B cell (primary cell): ENCODE results near the gene EVL. TPM values are rescaled to one million over a fixed set of nuclear protein-coding genes. Genes with fewer than 3 reads are reported as not detected.

ENCODE experiments used
- ATAC-seq: fragments of 200-7000 bp; cut with Tn5 transposase; one replicate; pipeline ENCODE4 v1.10.0; 2021; ENCODE audit warnings: low read depth, mild to moderate bottlenecking, moderate number of reproducible peaks, moderate library complexity
- CTCF ChIA-PET: fragments of 350-600 bp; sonication (Branson Sonifier 250); formaldehyde crosslinking; loops from one replicate; lab custom pipeline; 2021; ENCODE audit warnings: antibody characterized with exemption, inconsistent platforms; lab: Charles Lee
- POLR2A ChIA-PET: fragments of 350-600 bp; sonication (Branson Sonifier 250); formaldehyde crosslinking; loops from one replicate; lab custom pipeline; 2021; ENCODE audit warnings: antibody characterized with exemption; lab: Charles Lee
- DNase-seq: peaks from one replicate; pipeline ENCODE4 v3.0.0; 2013
- H2AFZ ChIP-seq: 2 replicates; pipeline ENCODE4 v1.6.1; 2012; ENCODE audit warnings: mild to moderate bottlenecking, low read depth, low read length; ENCODE audit not compliant: insufficient read depth, poor library complexity, severe bottlenecking
- H3K27ac ChIP-seq, 2 donors: 1 replicate in 1 of 2; 2 replicates in 1 of 2; pipeline ENCODE4 v1.5.1; 2012 to 2013; ENCODE audit warnings: low read length in 2 of 2, mild to moderate bottlenecking in 2 of 2, moderate library complexity in 1 of 2
- H3K27me3 ChIP-seq, 4 experiments: fragments of 200-600 bp in 1 of 4; sonication (generic) in 1 of 4; replicated peaks in 1 of 4; 1 replicate in 2 of 4; 2 replicates in 2 of 4; pipeline versions ENCODE4 v1.6.1 to v1.7.0; 2013 to 2016; ENCODE audit warnings: low read length in 3 of 4, mild to moderate bottlenecking in 2 of 4, mixed read lengths in 1 of 4, moderate library complexity in 1 of 4; ENCODE audit not compliant: insufficient read depth in 4 of 4, control insufficient read depth in 3 of 4; ENCODE audit errors: control extremely low read depth in 1 of 4
- H3K36me3 ChIP-seq, 2 experiments: replicated peaks in 1 of 2; 1 replicate in 1 of 2; 2 replicates in 1 of 2; pipeline versions ENCODE4 v1.6.1 to v1.7.1; 2013; ENCODE audit warnings: low read length in 1 of 2; ENCODE audit not compliant: insufficient read depth in 2 of 2, control insufficient read depth in 1 of 2; ENCODE audit errors: control extremely low read depth in 1 of 2, extremely low read depth in 1 of 2
- H3K4me1 ChIP-seq, 2 donors: fragments of 200-600 bp in 1 of 2; sonication (generic) in 1 of 2; 1 replicate in 1 of 2; 2 replicates in 1 of 2; pipeline versions ENCODE4 v1.5.1 to v1.6.1; 2013 to 2017; ENCODE audit warnings: low read length in 2 of 2; ENCODE audit not compliant: control insufficient read depth in 2 of 2, insufficient read depth in 2 of 2
- H3K4me2 ChIP-seq: replicated peaks from 2 replicates; pipeline ENCODE3; 2012; ENCODE audit warnings: mild to moderate bottlenecking, low read depth, low read length; ENCODE audit not compliant: poor library complexity, severe bottlenecking
- H3K4me3 ChIP-seq, 5 experiments: fragments of 200-600 bp in 1 of 5; sonication (generic) in 1 of 5; 1 replicate in 3 of 5; 2 replicates in 2 of 5; pipeline versions ENCODE4 v1.5.1 to v1.7.0; 2011 to 2016; ENCODE audit warnings: low read length in 4 of 5, mild to moderate bottlenecking in 4 of 5, low read depth in 2 of 5, control low read depth in 1 of 5, moderate library complexity in 1 of 5; ENCODE audit not compliant: insufficient read depth in 1 of 5; ENCODE audit errors: control extremely low read depth in 1 of 5, extremely low read depth in 1 of 5
- H3K79me2 ChIP-seq: fragments of 200-600 bp; sonication (generic); one replicate; pipeline ENCODE4 v1.6.0; 2016; ENCODE audit warnings: low read length; ENCODE audit not compliant: control insufficient read depth, insufficient read depth
- H3K9ac ChIP-seq: fragments of 200-600 bp; sonication (generic); 2 replicates; pipeline ENCODE4 v1.6.1; 2017; ENCODE audit warnings: mild to moderate bottlenecking, low read length, moderate library complexity
- H3K9me3 ChIP-seq, 3 donors: one replicate each; pipeline versions ENCODE4 v1.6.1 to v1.7.1; 2013; ENCODE audit warnings: low read length in 2 of 3; ENCODE audit not compliant: control insufficient read depth in 2 of 3, insufficient read depth in 1 of 3; ENCODE audit errors: control extremely low read depth in 1 of 3
- H4K20me1 ChIP-seq: 2 replicates; pipeline ENCODE4 v1.6.0; 2012; ENCODE audit warnings: mild to moderate bottlenecking, low read length; ENCODE audit not compliant: insufficient read depth, control insufficient read depth, poor library complexity, severe bottlenecking
- H3K27ac Mint-ChIP-seq: one replicate; pipeline ENCODE4 v1.8.0; 2021; ENCODE audit warnings: mixed read lengths
- H3K27me3 Mint-ChIP-seq: one replicate; pipeline ENCODE4 v1.8.0; 2021; ENCODE audit warnings: mixed read lengths
- H3K4me1 Mint-ChIP-seq: one replicate; pipeline ENCODE4 v1.8.0; 2021; ENCODE audit warnings: mixed read lengths
- H3K4me3 Mint-ChIP-seq: one replicate; pipeline ENCODE4 v1.8.0; 2021; ENCODE audit warnings: mixed read lengths
- H3K9me3 Mint-ChIP-seq: one replicate; pipeline ENCODE4 v1.8.0; 2022; ENCODE audit warnings: mixed read lengths; ENCODE audit not compliant: insufficient read depth
- CTCF ChIP-seq: fragments of 200-600 bp; IDR thresholded peaks from one replicate; pipeline ENCODE4 v1.8.0; 2022; ENCODE audit warnings: antibody characterized with exemption, mild to moderate bottlenecking
- EZH2 ChIP-seq: IDR thresholded peaks from 2 replicates; pipeline ENCODE4 v1.6.1; 2012; ENCODE audit warnings: borderline replicate concordance, low read depth, mild to moderate bottlenecking, moderate library complexity, low read length; ENCODE audit not compliant: insufficient read depth, poor library complexity, severe bottlenecking
- WGBS: methylation state at CpG from one replicate; pipeline ENCODE4 v1.1.5; 2013; ENCODE audit warnings: missing lambda C conversion rate; ENCODE audit not compliant: insufficient coverage; 5-methylcytosine and 5-hydroxymethylcytosine counted together
- intact Hi-C: fragments of 100-400 bp; cut with micrococcal nuclease; formaldehyde crosslinking; loops from one replicate; pipeline ENCODE4 v1.10.0; 2022
- polyA plus RNA-seq: library from polyadenylated mRNA; depleted of rRNA; stranded (reverse); fragments of >200 nt; gene quantifications from 2 replicates; pipeline ENCODE4 v1.2.3, GENCODE V29; 2012
- total RNA-seq, 2 donors: library from RNA; stranded (reverse); fragments of 120-200 nt in 1 of 2; gene quantifications; 1 replicate in 1 of 2; 2 replicates in 1 of 2; pipeline versions ENCODE4 v1.2.3 to v1.2.4, GENCODE V29; 2013 to 2022

The EVL gene
- total and polyA plus RNA-seq, 2 donors (not counting 1 experiment from before 2014, with no cell fraction given), result 486 to 892 TPM

GRCh38 chr14:100191584-100192249 lies 126.5 kb downstream of the EVL start:
- TF ChIP-seq CTCF, result no peak
- no peak for TF ChIP-seq EZH2
- ChIA-PET POLR2A (interaction anchor here (0.9 to 1.4 kb wide), 2 partner anchors 34 to 127 kb away, joined by 3 read pairs; partner anchors contain the start of gene EVL), CTCF (interaction anchor here (1.0 to 4.3 kb wide), 24 partner anchors 13 to 220 kb away, joined by 3 to 85 read pairs (median 7); partner anchors contain the start of genes DEGS2 and EVL)
- peak overlapping the region in 1 of 2 donors; percentile 88 for H3K27ac ChIP-seq
- H3K4me3 ChIP-seq, result no peak overlapping the region
- H3K79me2 ChIP-seq, result peaks cover 4% of the 10 kb centered on the region
- peak overlapping the region; percentile 98 for H2AFZ ChIP-seq
- H3K4me3 Mint-ChIP-seq, result no peak overlapping the region
- intact Hi-C loops, result loop anchor here (1.0 to 2.0 kb wide), 4 partner anchors 25 to 127 kb away; partner anchors contain the start of genes DEGS2 and EVL
- WGBS, result 93% methylated on average over 10 of the region's 14 CpGs
- H3K27me3 Mint-ChIP-seq, result no peaks in the 10 kb centered on the region
- H3K9me3 Mint-ChIP-seq, result no peaks in the 10 kb centered on the region
- no peaks in the 10 kb centered on the region for H3K36me3 ChIP-seq
- no peak for ATAC-seq
- no peak overlapping the region for H3K27ac Mint-ChIP-seq
- H3K27me3 ChIP-seq, result no peaks in the 10 kb centered on the region
- peaks cover 10 to 14% of the 10 kb centered on the region in 2 donors for H3K4me1 ChIP-seq
- H4K20me1 ChIP-seq, result no peaks in the 10 kb centered on the region
- DNase-seq, result no peak
- peaks cover 0 to 3% (median 0%) of the 10 kb centered on the region in 3 donors for H3K9me3 ChIP-seq
- H3K4me2 ChIP-seq, result peak overlapping the region; percentile 88
- peaks cover 9% of the 10 kb centered on the region for H3K4me1 Mint-ChIP-seq
- no peak overlapping the region for H3K9ac ChIP-seq

GRCh38 chr14:100192250-100192671 lies 127.0 kb downstream of the EVL start:
- H3K27ac Mint-ChIP-seq, result peak overlapping the region; percentile 96

More at GRCh38 chr14:100192250-100192671, 127.0 kb downstream of the EVL start:
- TF ChIP-seq CTCF (no peak), EZH2 (no peak)
- no peak for DNase-seq
- Mint-ChIP-seq H3K27me3 (no peaks in the 10 kb centered on the region), H3K9me3 (no peaks in the 10 kb centered on the region), H3K4me3 (peak overlapping the region; percentile 76), H3K4me1 (peaks cover 9% of the 10 kb centered on the region)
- Histone ChIP-seq H3K27me3 (no peaks in the 10 kb centered on the region), H3K9ac (peak overlapping the region; percentile 69), H3K9me3 (peaks cover 0 to 3% (median 0%) of the 10 kb centered on the region in 3 donors), H3K79me2 (peaks cover 4% of the 10 kb centered on the region), H3K36me3 (no peaks in the 10 kb centered on the region), H3K4me1 (peaks cover 10 to 14% of the 10 kb centered on the region in 2 donors), H3K27ac (peak overlapping the region; percentile 88), H3K4me3 (peak overlapping the region; percentile 3 to 63 (median 52)), H3K4me2 (peak overlapping the region; percentile 88), H2AFZ (peak overlapping the region; percentile 98), H4K20me1 (no peaks in the 10 kb centered on the region)
- intact Hi-C loops, result loop anchor here (1.0 to 2.0 kb wide), 4 partner anchors 26 to 127 kb away; partner anchors contain the start of genes DEGS2 and EVL
- ChIA-PET CTCF (interaction anchor here (1.0 to 4.3 kb wide), 43 partner anchors 13 to 221 kb away, joined by 3 to 85 read pairs (median 5); partner anchors contain the start of genes DEGS2, EVL and WDR25), POLR2A (interaction anchor here (0.9 to 1.4 kb wide), 4 partner anchors 22 to 210 kb away, joined by 3 to 6 read pairs (median 4); partner anchors contain the start of gene EVL)
- WGBS, result 71% methylated on average over 21 of the region's 21 CpGs
- ATAC-seq, result no peak
